H1 (cell line): Measurements from ENCODE around the gene VPS13C.

Experiments used
- EP300 ChIP-seq, 2 experiments: IDR thresholded peaks; 1 replicate in 1 of 2; 2 replicates in 1 of 2; pipeline ENCODE4 v1.6.1; 2011 to 2012; ENCODE audit warnings: low read depth in 2 of 2, low read length in 2 of 2, mild to moderate bottlenecking in 2 of 2, borderline replicate concordance in 1 of 2, inconsistent platforms in 1 of 2, moderate library complexity in 1 of 2
- RFX5 ChIP-seq: IDR thresholded peaks from 2 replicates; pipeline ENCODE4 v1.6.1; 2011; ENCODE audit warnings: low read depth, low read length, improper control_type of control experiment, borderline replicate concordance
- TAF1 ChIP-seq: IDR thresholded peaks from 2 replicates; pipeline ENCODE4 v1.6.1; 2011; ENCODE audit warnings: mild to moderate bottlenecking, low read depth, low read length
- TF ChIP-seq, protein P1 (sequence below), 3 experiments: IDR thresholded peaks; 1 replicate in 2 of 3; 2 replicates in 1 of 3; pipeline versions ENCODE4 v1.5.1 to v1.6.1; 2011; ENCODE audit warnings: low read length in 3 of 3, mild to moderate bottlenecking in 3 of 3, inconsistent platforms in 2 of 3, low read depth in 1 of 3, moderate library complexity in 1 of 3; ENCODE audit not compliant: insufficient read depth in 1 of 3; ENCODE audit errors: control extremely low read depth in 1 of 3

DNA sequence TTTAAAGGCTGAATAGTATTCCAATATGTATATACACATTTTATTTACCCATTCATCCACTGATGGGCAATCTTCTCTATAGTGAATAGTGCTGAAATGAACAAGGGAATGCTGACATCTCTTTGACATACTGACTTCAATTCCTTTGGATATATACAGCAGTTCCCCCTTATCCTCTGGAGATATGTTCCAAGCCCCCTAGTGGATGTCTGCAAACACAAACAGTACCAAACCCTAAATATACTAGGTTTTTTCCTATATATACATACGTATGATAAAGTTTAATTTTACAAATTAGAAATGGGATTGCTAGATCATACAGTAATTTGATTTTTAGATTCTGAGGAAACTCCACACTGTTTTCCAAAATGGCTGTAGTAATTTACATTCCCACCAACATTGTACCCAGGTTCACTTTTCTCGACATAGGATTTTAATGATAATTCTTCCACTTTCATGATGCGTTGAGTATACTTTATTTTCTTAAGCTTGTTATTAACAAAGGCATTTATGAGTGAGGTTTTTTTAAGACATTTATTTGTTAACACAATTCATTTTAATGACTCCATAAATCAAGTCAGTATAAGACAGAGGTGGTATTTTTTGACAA lies 38.2 kb downstream of the VPS13C start:
- TF ChIP-seq, protein P1, sequence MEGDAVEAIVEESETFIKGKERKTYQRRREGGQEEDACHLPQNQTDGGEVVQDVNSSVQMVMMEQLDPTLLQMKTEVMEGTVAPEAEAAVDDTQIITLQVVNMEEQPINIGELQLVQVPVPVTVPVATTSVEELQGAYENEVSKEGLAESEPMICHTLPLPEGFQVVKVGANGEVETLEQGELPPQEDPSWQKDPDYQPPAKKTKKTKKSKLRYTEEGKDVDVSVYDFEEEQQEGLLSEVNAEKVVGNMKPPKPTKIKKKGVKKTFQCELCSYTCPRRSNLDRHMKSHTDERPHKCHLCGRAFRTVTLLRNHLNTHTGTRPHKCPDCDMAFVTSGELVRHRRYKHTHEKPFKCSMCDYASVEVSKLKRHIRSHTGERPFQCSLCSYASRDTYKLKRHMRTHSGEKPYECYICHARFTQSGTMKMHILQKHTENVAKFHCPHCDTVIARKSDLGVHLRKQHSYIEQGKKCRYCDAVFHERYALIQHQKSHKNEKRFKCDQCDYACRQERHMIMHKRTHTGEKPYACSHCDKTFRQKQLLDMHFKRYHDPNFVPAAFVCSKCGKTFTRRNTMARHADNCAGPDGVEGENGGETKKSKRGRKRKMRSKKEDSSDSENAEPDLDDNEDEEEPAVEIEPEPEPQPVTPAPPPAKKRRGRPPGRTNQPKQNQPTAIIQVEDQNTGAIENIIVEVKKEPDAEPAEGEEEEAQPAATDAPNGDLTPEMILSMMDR (IDR thresholded peaks at IDR 0.05; ENCODE audit: control extremely low read depth in 1 of 3, insufficient read depth in 1 of 3, low read depth in 1 of 3, low read length in 3 of 3): peak in 2 of 3 experiments; percentile 25 to 45; a peak in 2 of 4 replicates
- TF ChIP-seq EP300 (IDR thresholded peaks at IDR 0.05; ENCODE audit: borderline replicate concordance in 1 of 2, low read depth in 2 of 2, low read length in 2 of 2) (no peak), TAF1 (no peak), RFX5 (no peak)
